ENCODE measurements around the gene SBF2. TPM values are rescaled to one million over a fixed set of nuclear protein-coding genes. Genes with fewer than 3 reads are reported as not detected.
"Not testable (repeated sequence)": the region's sequence is repeated elsewhere in the genome, so short reads cannot be mapped to it uniquely, and the experiment has no call there.

SBF2 gene
- total and polyA plus RNA-seq, 2 donors (not counting 1 experiment from before 2014, with no cell fraction given): 5.6 to 17.7 TPM

GRCh38 chr11:9901943-9902342, 392.1 kb downstream of the SBF2 start:
- CTCF ChIA-PET: no interaction called here
- ATAC-seq (ENCODE audit: low read depth) (no peak), DNase-seq (no peak)
- Mint-ChIP-seq H3K9me3 (ENCODE audit: insufficient read depth) (no peaks in the 10 kb centered on the region), H3K4me1 (no peaks in the 10 kb centered on the region), H3K27ac (no peak overlapping the region), H3K27me3 (peaks cover 2% of the 10 kb centered on the region), H3K4me3 (no peak overlapping the region)
- Histone ChIP-seq H4K20me1 (ENCODE audit: control insufficient read depth, insufficient read depth, low read length, poor library complexity, severe bottlenecking) (no peaks in the 10 kb centered on the region), H3K9me3 (ENCODE audit: control extremely low read depth in 1 of 3, control insufficient read depth in 2 of 3, insufficient read depth in 1 of 3, low read length in 2 of 3) (no peaks in the 10 kb centered on the region), H2AFZ (ENCODE audit: insufficient read depth, low read depth, low read length, poor library complexity, severe bottlenecking) (no peak overlapping the region), H3K4me2 (replicated peaks; ENCODE audit: low read depth, low read length, poor library complexity, severe bottlenecking) (no peak overlapping the region), H3K36me3 (replicated peaks in 1 of 2; ENCODE audit: control extremely low read depth in 1 of 2, control insufficient read depth in 1 of 2, extremely low read depth in 1 of 2, insufficient read depth in 2 of 2, low read length in 1 of 2) (no peaks in the 10 kb centered on the region), H3K4me3 (ENCODE audit: control extremely low read depth in 1 of 5, extremely low read depth in 1 of 5, insufficient read depth in 1 of 5, low read depth in 2 of 5, low read length in 4 of 5) (no peak overlapping the region), H3K4me1 (ENCODE audit: control insufficient read depth in 2 of 2, insufficient read depth in 2 of 2, low read length in 2 of 2) (no peaks in the 10 kb centered on the region), H3K27ac (ENCODE audit: low read length in 2 of 2) (no peak overlapping the region), H3K9ac (ENCODE audit: low read length) (no peak overlapping the region), H3K79me2 (ENCODE audit: control insufficient read depth, insufficient read depth, low read length) (no peaks in the 10 kb centered on the region), H3K27me3 (replicated peaks in 1 of 4; ENCODE audit: control extremely low read depth in 1 of 4, control insufficient read depth in 3 of 4, insufficient read depth in 4 of 4, low read length in 3 of 4) (no peaks in the 10 kb centered on the region)
- POLR2A ChIA-PET: no interaction called here
- TF ChIP-seq, protein P1, sequence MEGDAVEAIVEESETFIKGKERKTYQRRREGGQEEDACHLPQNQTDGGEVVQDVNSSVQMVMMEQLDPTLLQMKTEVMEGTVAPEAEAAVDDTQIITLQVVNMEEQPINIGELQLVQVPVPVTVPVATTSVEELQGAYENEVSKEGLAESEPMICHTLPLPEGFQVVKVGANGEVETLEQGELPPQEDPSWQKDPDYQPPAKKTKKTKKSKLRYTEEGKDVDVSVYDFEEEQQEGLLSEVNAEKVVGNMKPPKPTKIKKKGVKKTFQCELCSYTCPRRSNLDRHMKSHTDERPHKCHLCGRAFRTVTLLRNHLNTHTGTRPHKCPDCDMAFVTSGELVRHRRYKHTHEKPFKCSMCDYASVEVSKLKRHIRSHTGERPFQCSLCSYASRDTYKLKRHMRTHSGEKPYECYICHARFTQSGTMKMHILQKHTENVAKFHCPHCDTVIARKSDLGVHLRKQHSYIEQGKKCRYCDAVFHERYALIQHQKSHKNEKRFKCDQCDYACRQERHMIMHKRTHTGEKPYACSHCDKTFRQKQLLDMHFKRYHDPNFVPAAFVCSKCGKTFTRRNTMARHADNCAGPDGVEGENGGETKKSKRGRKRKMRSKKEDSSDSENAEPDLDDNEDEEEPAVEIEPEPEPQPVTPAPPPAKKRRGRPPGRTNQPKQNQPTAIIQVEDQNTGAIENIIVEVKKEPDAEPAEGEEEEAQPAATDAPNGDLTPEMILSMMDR (IDR thresholded peaks at IDR 0.05): no peak
- TF ChIP-seq EZH2 (IDR thresholded peaks at IDR 0.05; ENCODE audit: borderline replicate concordance, insufficient read depth, low read depth, low read length, poor library complexity, severe bottlenecking): no peak
- intact Hi-C loops (cut with micrococcal nuclease): no loop called here

DNA sequence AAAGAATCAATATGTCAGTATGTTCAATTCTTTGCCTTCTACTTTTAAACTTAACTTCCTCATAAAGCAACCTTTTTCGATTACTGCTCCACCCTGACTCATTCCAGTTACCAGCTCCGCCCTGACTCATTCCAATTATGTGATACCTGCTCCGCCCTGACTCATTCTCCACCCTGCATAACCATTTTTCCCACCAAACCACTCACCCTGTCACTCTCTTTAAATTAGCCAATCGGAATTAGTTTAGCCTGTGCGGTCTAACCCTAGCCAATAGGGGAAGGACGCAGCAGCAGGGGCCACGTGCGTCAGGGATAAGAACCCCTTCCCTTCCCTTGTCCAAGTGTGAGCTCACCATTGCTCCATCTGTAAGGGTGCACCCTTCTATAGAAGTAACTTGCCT, 393.8 kb downstream of the SBF2 start:
- POLR2A ChIA-PET; DNase-seq; intact Hi-C loops (cut with micrococcal nuclease); H2AFZ ChIP-seq (ENCODE audit: insufficient read depth, low read depth, low read length, poor library complexity, severe bottlenecking); H3K27ac ChIP-seq (ENCODE audit: low read length in 2 of 2); H3K36me3 ChIP-seq (replicated peaks in 1 of 2; ENCODE audit: control extremely low read depth in 1 of 2, control insufficient read depth in 1 of 2, extremely low read depth in 1 of 2, insufficient read depth in 2 of 2, low read length in 1 of 2); H3K9ac ChIP-seq (ENCODE audit: low read length); H3K27ac Mint-ChIP-seq; H3K79me2 ChIP-seq (ENCODE audit: control insufficient read depth, insufficient read depth, low read length); H3K9me3 ChIP-seq (ENCODE audit: control extremely low read depth in 1 of 3, control insufficient read depth in 2 of 3, insufficient read depth in 1 of 3, low read length in 2 of 3); H3K4me3 ChIP-seq (ENCODE audit: control extremely low read depth in 1 of 5, extremely low read depth in 1 of 5, insufficient read depth in 1 of 5, low read depth in 2 of 5, low read length in 4 of 5); H3K4me2 ChIP-seq (replicated peaks; ENCODE audit: low read depth, low read length, poor library complexity, severe bottlenecking); H4K20me1 ChIP-seq (ENCODE audit: control insufficient read depth, insufficient read depth, low read length, poor library complexity, severe bottlenecking); ATAC-seq (ENCODE audit: low read depth); H3K27me3 Mint-ChIP-seq; H3K27me3 ChIP-seq (replicated peaks in 1 of 4; ENCODE audit: control extremely low read depth in 1 of 4, control insufficient read depth in 3 of 4, insufficient read depth in 4 of 4, low read length in 3 of 4); H3K4me1 ChIP-seq (ENCODE audit: control insufficient read depth in 2 of 2, insufficient read depth in 2 of 2, low read length in 2 of 2); H3K4me1 Mint-ChIP-seq; H3K9me3 Mint-ChIP-seq (ENCODE audit: insufficient read depth); H3K4me3 Mint-ChIP-seq: not testable (repeated sequence)
- CTCF ChIA-PET: interaction anchor here (0.7 kb wide), 1 partner anchor 63 kb away, joined by 3 read pairs; no protein-coding TSS in a partner anchor
- 96% methylated on average over 8 of the region's 8 CpGs for WGBS (ENCODE audit: insufficient coverage)

Data from B cell (primary cell).